Gastrocnemius medialis (tissue), 4 donors: ENCODE results near the gene KIF26B. TPM values are rescaled to one million over a fixed set of nuclear protein-coding genes. Genes with fewer than 3 reads are reported as not detected.

Experiments
- ATAC-seq, 2 donors: fragments of 150-250 bp; one replicate each; pipeline ENCODE4 v1.9.1; 2016
- DNase-seq, 2 donors: peaks; one replicate each; pipeline ENCODE4 v3.0.0-alpha.2; 2019
- H3K27ac ChIP-seq, 4 donors: fragments of 200-600 bp; sonication (generic); 1 replicate in 1 of 4; 2 replicates in 3 of 4; pipeline ENCODE4 v1.5.1; 2016 to 2018; ENCODE audit warnings: mild to moderate bottlenecking in 2 of 4, moderate library complexity in 1 of 4
- H3K27me3 ChIP-seq, 3 donors: fragments of 200-600 bp; sonication (generic) in 2 of 3; 1 replicate in 1 of 3; 2 replicates in 2 of 3; pipeline versions ENCODE4 v1.5.1 to v1.6.0; 2016 to 2019; ENCODE audit warnings: mild to moderate bottlenecking in 1 of 3, moderate library complexity in 1 of 3
- H3K36me3 ChIP-seq, 2 donors: fragments of 200-600 bp; sonication (generic) in 1 of 2; one replicate each; pipeline ENCODE4 v1.5.1; 2017 to 2018
- H3K4me1 ChIP-seq, 2 donors: fragments of 200-600 bp; sonication (generic) in 1 of 2; one replicate each; pipeline ENCODE4 v1.5.1; 2016 to 2017; ENCODE audit warnings: mild to moderate bottlenecking in 2 of 2
- H3K4me3 ChIP-seq, 4 donors: fragments of 200-600 bp; sonication (generic) in 3 of 4; 1 replicate in 1 of 4; 2 replicates in 3 of 4; pipeline ENCODE4 v1.5.1; 2016 to 2019; ENCODE audit warnings: mild to moderate bottlenecking in 2 of 4
- H3K9me3 ChIP-seq, 3 donors: fragments of 200-600 bp; sonication (generic) in 2 of 3; 1 replicate in 1 of 3; 2 replicates in 2 of 3; pipeline ENCODE4 v1.5.1; 2016 to 2019
- CTCF ChIP-seq, 5 experiments: fragments of 450-650 bp in 3 of 5; fragments of 200-600 bp in 2 of 5; sonication (generic) in 2 of 5; IDR thresholded peaks in 4 of 5; conservative IDR thresholded peaks in 1 of 5; 1 replicate in 4 of 5; 2 replicates in 1 of 5; pipeline ENCODE4 v1.5.1; 2016 to 2019; ENCODE audit warnings: antibody characterized with exemption in 5 of 5, mild to moderate bottlenecking in 3 of 5, moderate library complexity in 3 of 5
- POLR2A ChIP-seq, 2 donors: fragments of 450-650 bp; IDR thresholded peaks; one replicate each; pipeline ENCODE4 v1.6.1; 2017; ENCODE audit warnings: antibody characterized with exemption in 2 of 2, mild to moderate bottlenecking in 2 of 2, moderate library complexity in 2 of 2
- in situ Hi-C, 4 donors: fragments of 200-750 bp; cut with MboI; loops; one replicate each; pipeline versions ENCODE4 v1.15.0 to v1.8.0; 2017; ENCODE audit warnings: low sequenced_read_pairs in 4 of 4
- intact Hi-C: fragments of 100-400 bp; cut with DNase I; formaldehyde crosslinking; loops from one replicate; pipeline ENCODE4 v1.15.1; 2023; ENCODE audit warnings: low total_unique reads
- total RNA-seq, 4 donors: library from RNA; depleted of rRNA; stranded (reverse); fragments of >200 nt; gene quantifications; one replicate each; pipeline versions ENCODE4 v1.1.0 to v1.2.3, GENCODE V29; 2016

The KIF26B gene
- total RNA-seq, 4 donors from 2014 or later: 0.02 to 0.20 (median 0.10) TPM; not detected in 1

- H3K27me3 ChIP-seq: no peaks in the 10 kb centered on the region
- H3K36me3 ChIP-seq: no peaks in the 10 kb centered on the region
- intact Hi-C loops (loop anchor here (10.0 kb wide), 1 partner anchor 64 kb away; no protein-coding TSS in a partner anchor), in situ Hi-C loops (no loop called here)
- no peak overlapping the region for H3K4me3 ChIP-seq
- no peak for DNase-seq
- TF ChIP-seq POLR2A (IDR thresholded peaks at IDR 0.05): no peak
- no peak for TF ChIP-seq CTCF (IDR thresholded peaks at IDR 0.05 in 4 of 5, conservative IDR thresholded peaks at IDR 0.05 in 1 of 5)
- no peaks in the 10 kb centered on the region for H3K9me3 ChIP-seq
- no peak overlapping the region for H3K27ac ChIP-seq
- no peaks in the 10 kb centered on the region for H3K4me1 ChIP-seq
- ATAC-seq: no peak
These were observed 183.7 kb downstream of the KIF26B start for GRCh38 chr1:245338485-245338877.

GRCh38 chr1:245341743-245342142, 187.0 kb downstream of the KIF26B start:
- H3K4me1 ChIP-seq: no peaks in the 10 kb centered on the region
- H3K9me3 ChIP-seq: no peaks in the 10 kb centered on the region
- no peaks in the 10 kb centered on the region for H3K27me3 ChIP-seq
- intact Hi-C loops (no loop called here), in situ Hi-C loops (no loop called here)
- ATAC-seq (no peak), DNase-seq (no peak)
- no peaks in the 10 kb centered on the region for H3K36me3 ChIP-seq
- no peak for TF ChIP-seq CTCF (IDR thresholded peaks at IDR 0.05 in 4 of 5, conservative IDR thresholded peaks at IDR 0.05 in 1 of 5)
- no peak overlapping the region for H3K4me3 ChIP-seq
- H3K27ac ChIP-seq: no peak overlapping the region

- ATAC-seq (no peak), DNase-seq (no peak)
- no peak overlapping the region for H3K27ac ChIP-seq
- intact Hi-C loops: no loop called here
- H3K36me3 ChIP-seq: no peaks in the 10 kb centered on the region
- H3K4me1 ChIP-seq: no peaks in the 10 kb centered on the region
- H3K4me3 ChIP-seq: no peak overlapping the region
- TF ChIP-seq POLR2A (IDR thresholded peaks at IDR 0.05) (no peak), CTCF (IDR thresholded peaks at IDR 0.05 in 4 of 5, conservative IDR thresholded peaks at IDR 0.05 in 1 of 5) (no peak)
- H3K9me3 ChIP-seq: no peaks in the 10 kb centered on the region
- in situ Hi-C loops: no loop called here
- H3K27me3 ChIP-seq: no peaks in the 10 kb centered on the region
These were observed 190.6 kb downstream of the KIF26B start for GRCh38 chr1:245345191-245345884.

- no peaks in the 10 kb centered on the region for H3K27me3 ChIP-seq
- TF ChIP-seq POLR2A (IDR thresholded peaks at IDR 0.05) (no peak), CTCF (IDR thresholded peaks at IDR 0.05 in 4 of 5, conservative IDR thresholded peaks at IDR 0.05 in 1 of 5) (no peak)
- H3K9me3 ChIP-seq: no peaks in the 10 kb centered on the region
- intact Hi-C loops: no loop called here
- in situ Hi-C loops: no loop called here
- no peak overlapping the region for H3K27ac ChIP-seq
- ATAC-seq (no peak), DNase-seq (no peak)
- H3K36me3 ChIP-seq: no peaks in the 10 kb centered on the region
- no peak overlapping the region for H3K4me3 ChIP-seq
- no peaks in the 10 kb centered on the region for H3K4me1 ChIP-seq
These were observed 193.8 kb downstream of the KIF26B start for GRCh38 chr1:245348626-245349025.

- intact Hi-C loops (no loop called here), in situ Hi-C loops (no loop called here)
- Histone ChIP-seq H3K9me3 (no peaks in the 10 kb centered on the region), H3K27me3 (no peaks in the 10 kb centered on the region), H3K36me3 (no peaks in the 10 kb centered on the region), H3K27ac (no peak overlapping the region), H3K4me3 (no peak overlapping the region), H3K4me1 (no peaks in the 10 kb centered on the region)
- no peak for TF ChIP-seq CTCF (IDR thresholded peaks at IDR 0.05 in 4 of 5, conservative IDR thresholded peaks at IDR 0.05 in 1 of 5)
- TF ChIP-seq POLR2A (IDR thresholded peaks at IDR 0.05): no peak
- no peak for DNase-seq
- no peak for ATAC-seq
These were observed 198.6 kb downstream of the KIF26B start for GRCh38 chr1:245353411-245353810.
